Measurements from ENCODE around the gene CARD10.
A peak's percentile ranks its signal among the peaks of the same experiment; 100 is the strongest.

DNA sequence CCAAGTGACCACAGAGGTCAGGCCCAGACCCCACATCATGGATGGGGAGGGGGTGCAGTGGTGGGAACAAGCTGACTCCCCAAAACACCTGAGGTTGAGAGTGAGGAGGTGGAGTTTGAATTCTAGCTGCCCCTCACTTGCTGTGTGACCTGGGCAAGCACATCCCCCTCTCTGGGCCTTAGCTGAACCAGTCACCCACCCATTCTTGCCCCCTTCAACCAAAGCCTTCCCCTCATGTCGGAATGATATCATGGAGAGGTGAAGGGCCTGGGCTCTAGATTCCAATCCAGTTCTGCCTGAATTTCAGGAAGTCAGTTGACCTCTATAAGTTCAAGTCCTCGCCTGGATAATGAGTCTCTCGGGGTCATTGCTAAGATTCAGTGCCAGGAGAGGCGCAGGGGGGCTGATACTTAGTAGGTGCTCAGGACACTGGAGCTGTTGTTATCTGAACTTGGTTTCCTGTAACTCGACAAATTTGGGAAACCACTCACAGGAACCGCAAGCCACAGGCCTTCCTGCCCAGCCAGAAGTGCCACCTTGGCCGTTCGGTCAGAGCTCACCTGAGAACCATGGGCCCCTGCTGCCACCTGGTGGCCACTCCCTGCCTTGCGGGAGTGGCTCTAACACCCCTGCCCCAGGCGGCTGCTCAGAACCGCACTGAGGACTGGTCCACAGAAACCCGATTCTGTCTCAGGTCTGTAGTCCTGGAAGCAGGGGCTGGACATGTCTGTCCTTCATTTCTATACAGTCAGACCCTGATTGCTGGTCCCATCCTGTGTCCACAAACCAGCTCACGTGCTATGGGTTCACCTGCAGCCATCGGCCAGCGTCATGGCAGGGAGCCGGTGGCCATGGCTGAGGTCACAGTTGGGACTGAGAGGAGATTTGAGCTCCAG, 47.9 kb upstream of the CARD10 start:
- TF ChIP-seq CEBPB (IDR thresholded peaks at IDR 0.05) (no peak), NFIC (IDR thresholded peaks at IDR 0.05) (no peak), CREB1 (IDR thresholded peaks at IDR 0.05; ENCODE audit: low read depth) (no peak), RAD21 (IDR thresholded peaks at IDR 0.05; ENCODE audit: low read depth) (peak; percentile 94), TAF1 (IDR thresholded peaks at IDR 0.05; ENCODE audit: low read depth) (no peak), TCF12 (IDR thresholded peaks at IDR 0.05; ENCODE audit: low read depth) (no peak)
- TF ChIP-seq, protein P1, sequence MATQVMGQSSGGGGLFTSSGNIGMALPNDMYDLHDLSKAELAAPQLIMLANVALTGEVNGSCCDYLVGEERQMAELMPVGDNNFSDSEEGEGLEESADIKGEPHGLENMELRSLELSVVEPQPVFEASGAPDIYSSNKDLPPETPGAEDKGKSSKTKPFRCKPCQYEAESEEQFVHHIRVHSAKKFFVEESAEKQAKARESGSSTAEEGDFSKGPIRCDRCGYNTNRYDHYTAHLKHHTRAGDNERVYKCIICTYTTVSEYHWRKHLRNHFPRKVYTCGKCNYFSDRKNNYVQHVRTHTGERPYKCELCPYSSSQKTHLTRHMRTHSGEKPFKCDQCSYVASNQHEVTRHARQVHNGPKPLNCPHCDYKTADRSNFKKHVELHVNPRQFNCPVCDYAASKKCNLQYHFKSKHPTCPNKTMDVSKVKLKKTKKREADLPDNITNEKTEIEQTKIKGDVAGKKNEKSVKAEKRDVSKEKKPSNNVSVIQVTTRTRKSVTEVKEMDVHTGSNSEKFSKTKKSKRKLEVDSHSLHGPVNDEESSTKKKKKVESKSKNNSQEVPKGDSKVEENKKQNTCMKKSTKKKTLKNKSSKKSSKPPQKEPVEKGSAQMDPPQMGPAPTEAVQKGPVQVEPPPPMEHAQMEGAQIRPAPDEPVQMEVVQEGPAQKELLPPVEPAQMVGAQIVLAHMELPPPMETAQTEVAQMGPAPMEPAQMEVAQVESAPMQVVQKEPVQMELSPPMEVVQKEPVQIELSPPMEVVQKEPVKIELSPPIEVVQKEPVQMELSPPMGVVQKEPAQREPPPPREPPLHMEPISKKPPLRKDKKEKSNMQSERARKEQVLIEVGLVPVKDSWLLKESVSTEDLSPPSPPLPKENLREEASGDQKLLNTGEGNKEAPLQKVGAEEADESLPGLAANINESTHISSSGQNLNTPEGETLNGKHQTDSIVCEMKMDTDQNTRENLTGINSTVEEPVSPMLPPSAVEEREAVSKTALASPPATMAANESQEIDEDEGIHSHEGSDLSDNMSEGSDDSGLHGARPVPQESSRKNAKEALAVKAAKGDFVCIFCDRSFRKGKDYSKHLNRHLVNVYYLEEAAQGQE (IDR thresholded peaks at IDR 0.05; ENCODE audit: low read depth) = no peak
